K562 (cell line): ENCODE results near the gene USP13. TPM values are rescaled to one million over a fixed set of nuclear protein-coding genes. Genes with fewer than 3 reads are reported as not detected.
A peak's percentile ranks its signal among the peaks of the same experiment; 100 is the strongest.

ENCODE experiments used
- BCOR ChIP-seq: fragments of 450-650 bp; IDR thresholded peaks from 2 replicates; pipeline ENCODE4 v1.6.1; 2016
- CBX1 ChIP-seq: sonication (generic); IDR thresholded peaks from 2 replicates; pipeline ENCODE4 v1.6.1; 2016; ENCODE audit warnings: antibody characterized with exemption, low read depth, mild to moderate bottlenecking
- FOXP1 ChIP-seq: sonication (generic); formaldehyde crosslinking; IDR thresholded peaks from 2 replicates; pipeline ENCODE4 v1.8.0; 2022; ENCODE audit warnings: mild to moderate bottlenecking, missing genetic modification reagents
- PML ChIP-seq: IDR thresholded peaks from 2 replicates; pipeline ENCODE4 v1.6.1; 2012; ENCODE audit warnings: low read length, inconsistent platforms
- RBBP5 ChIP-seq: fragments of 200-600 bp; sonication (generic); IDR thresholded peaks from 2 replicates; pipeline ENCODE4 v1.6.1; 2012; ENCODE audit warnings: borderline replicate concordance, mild to moderate bottlenecking, low read length, control low read depth, inconsistent platforms; ENCODE audit not compliant: insufficient read depth, poor library complexity, severe bottlenecking
- RBM25 ChIP-seq: fragments of 200-400 bp; formaldehyde crosslinking; IDR thresholded peaks from 2 replicates; pipeline ENCODE4 v1.6.1; 2018; ENCODE audit warnings: low read length, low read depth, moderate library complexity; ENCODE audit not compliant: severe bottlenecking
- SMC3 ChIP-seq: conservative IDR thresholded peaks from 2 replicates; pipeline ENCODE4 v1.6.1; 2011; ENCODE audit warnings: low read depth, low read length, improper control_type of control experiment; ENCODE audit not compliant: insufficient read depth
- ZKSCAN3 ChIP-seq: fragments of 250-450 bp; sonication (Bioruptor Pico); IDR thresholded peaks from 2 replicates; pipeline ENCODE4 v1.4.0; 2020
- ZNF785 ChIP-seq: fragments of 250-450 bp; sonication (Bioruptor Pico); IDR thresholded peaks from 2 replicates; pipeline ENCODE4 v1.4.0; 2020; ENCODE audit warnings: mild to moderate bottlenecking
- polyA plus RNA-seq, 8 experiments: library from polyadenylated mRNA; depleted of rRNA in 4 of 8; stranded (reverse) in 5 of 8; unstranded in 3 of 8; fragments of >200 nt; fragmentation: Nextera tagmentation in 2 of 8; fragmentation: Illumina TruSeq in 1 of 8; extraction: Ambion mirVana in 2 of 8; extraction: Trizol in 1 of 8; gene quantifications; 2 replicates each; pipeline versions ENCODE4 v1.2.1 to v1.2.3, GENCODE V29; 2011 to 2014; ENCODE audit warnings: inconsistent platforms in 1 of 8, missing spikeins in 1 of 8
- total RNA-seq, 7 experiments: library from RNA; depleted of rRNA in 6 of 7; stranded (reverse); fragments of >200 nt in 6 of 7; fragmentation: Illumina TruSeq in 2 of 7; extraction: Trizol in 2 of 7; gene quantifications; 2 replicates each; pipeline versions ENCODE4 v1.2.1 to v1.2.3, GENCODE V29; 2011 to 2021; ENCODE audit warnings: low replicate concordance in 1 of 7
- TF ChIP-seq, protein P1 (sequence below): fragments of 250-450 bp; sonication (Bioruptor Pico); IDR thresholded peaks from 2 replicates; pipeline ENCODE4 v1.4.0; 2020
- TF ChIP-seq, protein P2 (sequence below): sonication (generic); formaldehyde crosslinking; IDR thresholded peaks from 2 replicates; pipeline ENCODE4 v1.9.0; 2022; ENCODE audit warnings: mild to moderate bottlenecking, missing genetic modification reagents
- TF ChIP-seq, protein P3 (sequence below): IDR thresholded peaks from 2 replicates; pipeline ENCODE4 v1.6.1; 2011; ENCODE audit warnings: borderline replicate concordance, low read depth, mild to moderate bottlenecking, moderate library complexity, low read length; ENCODE audit not compliant: insufficient read depth, poor library complexity, severe bottlenecking
- TF ChIP-seq, protein P4 (sequence below): sonication (generic); formaldehyde crosslinking; IDR thresholded peaks from 2 replicates; pipeline ENCODE4 v1.5.0; 2020; ENCODE audit warnings: missing genetic modification reagents
- TF ChIP-seq, protein P5 (sequence below): fragments of 450-650 bp; IDR thresholded peaks from 2 replicates; pipeline ENCODE4 v1.6.1; 2016; ENCODE audit warnings: mild to moderate bottlenecking
- TF ChIP-seq, protein P6 (sequence below): sonication (generic); formaldehyde crosslinking; IDR thresholded peaks from 2 replicates; pipeline ENCODE4 v1.8.0; 2022; ENCODE audit warnings: mild to moderate bottlenecking, missing genetic modification reagents

The USP13 gene
- total and polyA plus RNA-seq, 9 of the 15 experiments (the other 6 are each of a cell fraction or from before 2014, with no cell fraction given): 0.11 to 2.3 (median 0.51) TPM

DNA sequence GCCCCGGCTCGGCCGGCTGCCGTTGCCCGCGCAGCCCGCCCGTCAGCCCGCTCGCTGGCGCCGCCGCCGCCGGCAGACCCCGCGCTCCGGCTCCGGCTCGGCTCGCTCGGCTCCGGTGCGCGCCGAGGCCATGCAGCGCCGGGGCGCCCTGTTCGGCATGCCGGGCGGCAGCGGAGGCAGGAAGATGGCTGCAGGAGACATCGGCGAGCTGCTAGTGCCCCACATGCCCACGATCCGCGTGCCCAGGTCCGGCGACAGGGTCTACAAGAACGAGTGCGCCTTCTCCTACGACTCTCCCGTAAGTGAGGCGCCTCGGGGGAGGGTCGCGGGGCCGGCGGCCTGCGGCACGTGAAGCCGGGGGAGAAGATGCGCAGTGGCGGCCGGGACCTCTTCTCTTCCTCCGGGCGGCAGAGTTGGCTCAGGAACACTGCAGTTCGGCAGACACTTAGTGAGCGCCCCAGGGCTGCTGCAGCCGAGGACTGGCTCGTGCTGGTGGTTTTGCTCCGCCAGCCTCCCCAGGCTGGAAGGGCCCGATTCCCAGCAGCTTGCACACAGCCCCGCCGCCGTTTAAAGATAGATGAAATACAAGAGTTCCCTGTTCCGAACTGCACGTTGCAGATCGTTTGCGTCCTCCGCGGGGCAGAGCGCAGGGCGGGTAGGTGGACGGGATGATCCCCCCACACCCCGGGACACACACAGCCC, 407 bp downstream of the USP13 start (continued):
- TF ChIP-seq, protein P1, sequence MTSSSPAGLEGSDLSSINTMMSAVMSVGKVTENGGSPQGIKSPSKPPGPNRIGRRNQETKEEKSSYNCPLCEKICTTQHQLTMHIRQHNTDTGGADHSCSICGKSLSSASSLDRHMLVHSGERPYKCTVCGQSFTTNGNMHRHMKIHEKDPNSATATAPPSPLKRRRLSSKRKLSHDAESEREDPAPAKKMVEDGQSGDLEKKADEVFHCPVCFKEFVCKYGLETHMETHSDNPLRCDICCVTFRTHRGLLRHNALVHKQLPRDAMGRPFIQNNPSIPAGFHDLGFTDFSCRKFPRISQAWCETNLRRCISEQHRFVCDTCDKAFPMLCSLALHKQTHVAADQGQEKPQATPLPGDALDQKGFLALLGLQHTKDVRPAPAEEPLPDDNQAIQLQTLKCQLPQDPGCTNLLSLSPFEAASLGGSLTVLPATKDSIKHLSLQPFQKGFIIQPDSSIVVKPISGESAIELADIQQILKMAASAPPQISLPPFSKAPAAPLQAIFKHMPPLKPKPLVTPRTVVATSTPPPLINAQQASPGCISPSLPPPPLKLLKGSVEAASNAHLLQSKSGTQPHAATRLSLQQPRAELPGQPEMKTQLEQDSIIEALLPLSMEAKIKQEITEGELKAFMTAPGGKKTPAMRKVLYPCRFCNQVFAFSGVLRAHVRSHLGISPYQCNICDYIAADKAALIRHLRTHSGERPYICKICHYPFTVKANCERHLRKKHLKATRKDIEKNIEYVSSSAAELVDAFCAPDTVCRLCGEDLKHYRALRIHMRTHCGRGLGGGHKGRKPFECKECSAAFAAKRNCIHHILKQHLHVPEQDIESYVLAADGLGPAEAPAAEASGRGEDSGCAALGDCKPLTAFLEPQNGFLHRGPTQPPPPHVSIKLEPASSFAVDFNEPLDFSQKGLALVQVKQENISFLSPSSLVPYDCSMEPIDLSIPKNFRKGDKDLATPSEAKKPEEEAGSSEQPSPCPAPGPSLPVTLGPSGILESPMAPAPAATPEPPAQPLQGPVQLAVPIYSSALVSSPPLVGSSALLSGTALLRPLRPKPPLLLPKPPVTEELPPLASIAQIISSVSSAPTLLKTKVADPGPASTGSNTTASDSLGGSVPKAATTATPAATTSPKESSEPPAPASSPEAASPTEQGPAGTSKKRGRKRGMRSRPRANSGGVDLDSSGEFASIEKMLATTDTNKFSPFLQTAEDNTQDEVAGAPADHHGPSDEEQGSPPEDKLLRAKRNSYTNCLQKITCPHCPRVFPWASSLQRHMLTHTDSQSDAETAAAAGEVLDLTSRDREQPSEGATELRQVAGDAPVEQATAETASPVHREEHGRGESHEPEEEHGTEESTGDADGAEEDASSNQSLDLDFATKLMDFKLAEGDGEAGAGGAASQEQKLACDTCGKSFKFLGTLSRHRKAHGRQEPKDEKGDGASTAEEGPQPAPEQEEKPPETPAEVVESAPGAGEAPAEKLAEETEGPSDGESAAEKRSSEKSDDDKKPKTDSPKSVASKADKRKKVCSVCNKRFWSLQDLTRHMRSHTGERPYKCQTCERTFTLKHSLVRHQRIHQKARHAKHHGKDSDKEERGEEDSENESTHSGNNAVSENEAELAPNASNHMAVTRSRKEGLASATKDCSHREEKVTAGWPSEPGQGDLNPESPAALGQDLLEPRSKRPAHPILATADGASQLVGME: no peak
- TF ChIP-seq, protein P2, sequence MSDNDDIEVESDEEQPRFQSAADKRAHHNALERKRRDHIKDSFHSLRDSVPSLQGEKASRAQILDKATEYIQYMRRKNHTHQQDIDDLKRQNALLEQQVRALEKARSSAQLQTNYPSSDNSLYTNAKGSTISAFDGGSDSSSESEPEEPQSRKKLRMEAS: peak; percentile 19; the same call in 1 of the 2 replicates
- no peak for TF ChIP-seq SMC3
- no peak for TF ChIP-seq ZKSCAN3 (CRISPR knock-in tag)
- TF ChIP-seq RBM25: no peak
- TF ChIP-seq CBX1: no peak
- TF ChIP-seq, protein P3, sequence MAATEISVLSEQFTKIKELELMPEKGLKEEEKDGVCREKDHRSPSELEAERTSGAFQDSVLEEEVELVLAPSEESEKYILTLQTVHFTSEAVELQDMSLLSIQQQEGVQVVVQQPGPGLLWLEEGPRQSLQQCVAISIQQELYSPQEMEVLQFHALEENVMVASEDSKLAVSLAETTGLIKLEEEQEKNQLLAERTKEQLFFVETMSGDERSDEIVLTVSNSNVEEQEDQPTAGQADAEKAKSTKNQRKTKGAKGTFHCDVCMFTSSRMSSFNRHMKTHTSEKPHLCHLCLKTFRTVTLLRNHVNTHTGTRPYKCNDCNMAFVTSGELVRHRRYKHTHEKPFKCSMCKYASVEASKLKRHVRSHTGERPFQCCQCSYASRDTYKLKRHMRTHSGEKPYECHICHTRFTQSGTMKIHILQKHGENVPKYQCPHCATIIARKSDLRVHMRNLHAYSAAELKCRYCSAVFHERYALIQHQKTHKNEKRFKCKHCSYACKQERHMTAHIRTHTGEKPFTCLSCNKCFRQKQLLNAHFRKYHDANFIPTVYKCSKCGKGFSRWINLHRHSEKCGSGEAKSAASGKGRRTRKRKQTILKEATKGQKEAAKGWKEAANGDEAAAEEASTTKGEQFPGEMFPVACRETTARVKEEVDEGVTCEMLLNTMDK: no peak
- peak; percentile 44 for TF ChIP-seq BCOR
- TF ChIP-seq FOXP1 (CRISPR knock-in tag): 0 out of 2 replicates have a peak, but pooled peaks have one; percentile 49
- TF ChIP-seq, protein P4, sequence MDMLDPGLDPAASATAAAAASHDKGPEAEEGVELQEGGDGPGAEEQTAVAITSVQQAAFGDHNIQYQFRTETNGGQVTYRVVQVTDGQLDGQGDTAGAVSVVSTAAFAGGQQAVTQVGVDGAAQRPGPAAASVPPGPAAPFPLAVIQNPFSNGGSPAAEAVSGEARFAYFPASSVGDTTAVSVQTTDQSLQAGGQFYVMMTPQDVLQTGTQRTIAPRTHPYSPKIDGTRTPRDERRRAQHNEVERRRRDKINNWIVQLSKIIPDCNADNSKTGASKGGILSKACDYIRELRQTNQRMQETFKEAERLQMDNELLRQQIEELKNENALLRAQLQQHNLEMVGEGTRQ (CRISPR knock-in tag): peak; percentile 42
- TF ChIP-seq PML: no peak
- peak; percentile 71 for TF ChIP-seq RBBP5
- TF ChIP-seq, protein P5, sequence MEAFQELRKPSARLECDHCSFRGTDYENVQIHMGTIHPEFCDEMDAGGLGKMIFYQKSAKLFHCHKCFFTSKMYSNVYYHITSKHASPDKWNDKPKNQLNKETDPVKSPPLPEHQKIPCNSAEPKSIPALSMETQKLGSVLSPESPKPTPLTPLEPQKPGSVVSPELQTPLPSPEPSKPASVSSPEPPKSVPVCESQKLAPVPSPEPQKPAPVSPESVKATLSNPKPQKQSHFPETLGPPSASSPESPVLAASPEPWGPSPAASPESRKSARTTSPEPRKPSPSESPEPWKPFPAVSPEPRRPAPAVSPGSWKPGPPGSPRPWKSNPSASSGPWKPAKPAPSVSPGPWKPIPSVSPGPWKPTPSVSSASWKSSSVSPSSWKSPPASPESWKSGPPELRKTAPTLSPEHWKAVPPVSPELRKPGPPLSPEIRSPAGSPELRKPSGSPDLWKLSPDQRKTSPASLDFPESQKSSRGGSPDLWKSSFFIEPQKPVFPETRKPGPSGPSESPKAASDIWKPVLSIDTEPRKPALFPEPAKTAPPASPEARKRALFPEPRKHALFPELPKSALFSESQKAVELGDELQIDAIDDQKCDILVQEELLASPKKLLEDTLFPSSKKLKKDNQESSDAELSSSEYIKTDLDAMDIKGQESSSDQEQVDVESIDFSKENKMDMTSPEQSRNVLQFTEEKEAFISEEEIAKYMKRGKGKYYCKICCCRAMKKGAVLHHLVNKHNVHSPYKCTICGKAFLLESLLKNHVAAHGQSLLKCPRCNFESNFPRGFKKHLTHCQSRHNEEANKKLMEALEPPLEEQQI: no peak
- TF ChIP-seq, protein P6, sequence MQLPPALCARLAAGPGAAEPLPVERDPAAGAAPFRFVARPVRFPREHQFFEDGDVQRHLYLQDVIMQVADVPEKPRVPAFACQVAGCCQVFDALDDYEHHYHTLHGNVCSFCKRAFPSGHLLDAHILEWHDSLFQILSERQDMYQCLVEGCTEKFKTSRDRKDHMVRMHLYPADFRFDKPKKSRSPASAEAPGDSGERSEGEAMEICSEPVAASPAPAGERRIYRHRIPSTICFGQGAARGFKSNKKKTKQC: no peak
- no peak for TF ChIP-seq ZNF785 (CRISPR knock-in tag)
